Measurements from ENCODE around the gene CELF3. TPM values are rescaled to one million over a fixed set of nuclear protein-coding genes. Genes with fewer than 3 reads are reported as not detected.

CELF3 gene
- total and polyA plus RNA-seq, 2 of the 13 experiments (the other 11 are each of a cell fraction or from before 2014, with no cell fraction given): not detected

GRCh38 chr1:151692226-151692625 is 24.4 kb downstream of the CELF3 start:
- TF ChIP-seq, protein P1, sequence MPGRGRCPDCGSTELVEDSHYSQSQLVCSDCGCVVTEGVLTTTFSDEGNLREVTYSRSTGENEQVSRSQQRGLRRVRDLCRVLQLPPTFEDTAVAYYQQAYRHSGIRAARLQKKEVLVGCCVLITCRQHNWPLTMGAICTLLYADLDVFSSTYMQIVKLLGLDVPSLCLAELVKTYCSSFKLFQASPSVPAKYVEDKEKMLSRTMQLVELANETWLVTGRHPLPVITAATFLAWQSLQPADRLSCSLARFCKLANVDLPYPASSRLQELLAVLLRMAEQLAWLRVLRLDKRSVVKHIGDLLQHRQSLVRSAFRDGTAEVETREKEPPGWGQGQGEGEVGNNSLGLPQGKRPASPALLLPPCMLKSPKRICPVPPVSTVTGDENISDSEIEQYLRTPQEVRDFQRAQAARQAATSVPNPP (CRISPR knock-in tag; IDR thresholded peaks at IDR 0.05): no peak
- TF ChIP-seq KLF9 (CRISPR knock-in tag; IDR thresholded peaks at IDR 0.05; ENCODE audit: low read depth) (no peak), ZNF326 (CRISPR knock-in tag; IDR thresholded peaks at IDR 0.05; ENCODE audit: borderline replicate concordance) (no peak), ZNF569 (CRISPR knock-in tag; IDR thresholded peaks at IDR 0.05; ENCODE audit: borderline replicate concordance) (no peak)
- TF ChIP-seq, protein P2, sequence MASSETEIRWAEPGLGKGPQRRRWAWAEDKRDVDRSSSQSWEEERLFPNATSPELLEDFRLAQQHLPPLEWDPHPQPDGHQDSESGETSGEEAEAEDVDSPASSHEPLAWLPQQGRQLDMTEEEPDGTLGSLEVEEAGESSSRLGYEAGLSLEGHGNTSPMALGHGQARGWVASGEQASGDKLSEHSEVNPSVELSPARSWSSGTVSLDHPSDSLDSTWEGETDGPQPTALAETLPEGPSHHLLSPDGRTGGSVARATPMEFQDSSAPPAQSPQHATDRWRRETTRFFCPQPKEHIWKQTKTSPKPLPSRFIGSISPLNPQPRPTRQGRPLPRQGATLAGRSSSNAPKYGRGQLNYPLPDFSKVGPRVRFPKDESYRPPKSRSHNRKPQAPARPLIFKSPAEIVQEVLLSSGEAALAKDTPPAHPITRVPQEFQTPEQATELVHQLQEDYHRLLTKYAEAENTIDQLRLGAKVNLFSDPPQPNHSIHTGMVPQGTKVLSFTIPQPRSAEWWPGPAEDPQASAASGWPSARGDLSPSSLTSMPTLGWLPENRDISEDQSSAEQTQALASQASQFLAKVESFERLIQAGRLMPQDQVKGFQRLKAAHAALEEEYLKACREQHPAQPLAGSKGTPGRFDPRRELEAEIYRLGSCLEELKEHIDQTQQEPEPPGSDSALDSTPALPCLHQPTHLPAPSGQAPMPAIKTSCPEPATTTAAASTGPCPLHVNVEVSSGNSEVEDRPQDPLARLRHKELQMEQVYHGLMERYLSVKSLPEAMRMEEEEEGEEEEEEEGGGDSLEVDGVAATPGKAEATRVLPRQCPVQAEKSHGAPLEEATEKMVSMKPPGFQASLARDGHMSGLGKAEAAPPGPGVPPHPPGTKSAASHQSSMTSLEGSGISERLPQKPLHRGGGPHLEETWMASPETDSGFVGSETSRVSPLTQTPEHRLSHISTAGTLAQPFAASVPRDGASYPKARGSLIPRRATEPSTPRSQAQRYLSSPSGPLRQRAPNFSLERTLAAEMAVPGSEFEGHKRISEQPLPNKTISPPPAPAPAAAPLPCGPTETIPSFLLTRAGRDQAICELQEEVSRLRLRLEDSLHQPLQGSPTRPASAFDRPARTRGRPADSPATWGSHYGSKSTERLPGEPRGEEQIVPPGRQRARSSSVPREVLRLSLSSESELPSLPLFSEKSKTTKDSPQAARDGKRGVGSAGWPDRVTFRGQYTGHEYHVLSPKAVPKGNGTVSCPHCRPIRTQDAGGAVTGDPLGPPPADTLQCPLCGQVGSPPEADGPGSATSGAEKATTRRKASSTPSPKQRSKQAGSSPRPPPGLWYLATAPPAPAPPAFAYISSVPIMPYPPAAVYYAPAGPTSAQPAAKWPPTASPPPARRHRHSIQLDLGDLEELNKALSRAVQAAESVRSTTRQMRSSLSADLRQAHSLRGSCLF (CRISPR knock-in tag; IDR thresholded peaks at IDR 0.05; ENCODE audit: borderline replicate concordance): no peak
- TF ChIP-seq, protein P3, sequence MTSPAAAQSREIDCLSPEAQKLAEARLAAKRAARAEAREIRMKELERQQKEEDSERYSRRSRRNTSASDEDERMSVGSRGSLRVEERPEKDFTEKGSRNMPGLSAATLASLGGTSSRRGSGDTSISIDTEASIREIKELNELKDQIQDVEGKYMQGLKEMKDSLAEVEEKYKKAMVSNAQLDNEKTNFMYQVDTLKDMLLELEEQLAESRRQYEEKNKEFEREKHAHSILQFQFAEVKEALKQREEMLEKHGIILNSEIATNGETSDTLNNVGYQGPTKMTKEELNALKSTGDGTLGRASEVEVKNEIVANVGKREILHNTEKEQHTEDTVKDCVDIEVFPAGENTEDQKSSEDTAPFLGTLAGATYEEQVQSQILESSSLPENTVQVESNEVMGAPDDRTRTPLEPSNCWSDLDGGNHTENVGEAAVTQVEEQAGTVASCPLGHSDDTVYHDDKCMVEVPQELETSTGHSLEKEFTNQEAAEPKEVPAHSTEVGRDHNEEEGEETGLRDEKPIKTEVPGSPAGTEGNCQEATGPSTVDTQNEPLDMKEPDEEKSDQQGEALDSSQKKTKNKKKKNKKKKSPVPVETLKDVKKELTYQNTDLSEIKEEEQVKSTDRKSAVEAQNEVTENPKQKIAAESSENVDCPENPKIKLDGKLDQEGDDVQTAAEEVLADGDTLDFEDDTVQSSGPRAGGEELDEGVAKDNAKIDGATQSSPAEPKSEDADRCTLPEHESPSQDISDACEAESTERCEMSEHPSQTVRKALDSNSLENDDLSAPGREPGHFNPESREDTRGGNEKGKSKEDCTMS (CRISPR knock-in tag; conservative IDR thresholded peaks at IDR 0.05): no peak
- Histone ChIP-seq H2AFZ (ENCODE audit: low read length) (no peak overlapping the region), H3K9me3 (ENCODE audit: low read length) (no peaks in the 10 kb centered on the region), H3K27ac (ENCODE audit: extremely low read length, insufficient read depth, low read length) (no peak overlapping the region), H3K4me1 (ENCODE audit: insufficient read depth, low read length) (peaks cover 7% of the 10 kb centered on the region), H3K9ac (ENCODE audit: insufficient read depth, low read depth, low read length) (no peak overlapping the region), H3K4me2 (ENCODE audit: low read depth, low read length) (no peak overlapping the region), H3K79me2 (ENCODE audit: insufficient read depth, low read length) (no peaks in the 10 kb centered on the region), H3K27me3 (ENCODE audit: control insufficient read depth in 1 of 2, insufficient read depth in 2 of 2, low read length in 2 of 2) (no peaks in the 10 kb centered on the region), H4K20me1 (ENCODE audit: insufficient read depth, low read length) (no peaks in the 10 kb centered on the region), H3K36me3 (replicated peaks in 1 of 2; ENCODE audit: control insufficient read depth in 1 of 2, insufficient read depth in 2 of 2, low read length in 2 of 2) (peaks cover 5 to 26% of the 10 kb centered on the region in 2 experiments), H3K4me3 (replicated peaks in 1 of 3; ENCODE audit: insufficient read depth in 1 of 3, low read depth in 2 of 3, low read length in 3 of 3) (no peak overlapping the region)
- in situ Hi-C loops (cut with HindIII; ENCODE audit: extremely low pct_ligation_motif_present, low pct_unique_long_range_greater_than_20kb): no loop called here
- ATAC-seq (no peak), DNase-seq (ENCODE audit: low spot score) (no peak), FAIRE-seq (no peak)
- intact Hi-C loops (cut with micrococcal nuclease; ENCODE audit: unreplicated experiment): loop anchor here (10.0 kb wide), 1 partner anchor 97 kb away; no protein-coding TSS in a partner anchor
- CTCF ChIA-PET (ENCODE audit: low intra/inter-chr PET ratio, low total read pairs): interaction anchor here (1.9 to 2.3 kb wide), 2 partner anchors 99 to 144 kb away, joined by 5 to 13 read pairs; no protein-coding TSS in a partner anchor
- WGBS (ENCODE audit: low lambda C conversion rate): 94% methylated on average over 3 of the region's 3 CpGs
- POLR2A ChIA-PET: no interaction called here
- BruUV-seq (replicated peaks): no TSS peak
